Inflammatory macrophage (primary cell): Measurements from ENCODE around the gene KIFAP3.
A peak's percentile ranks its signal among the peaks of the same experiment; 100 is the strongest.
"Not testable (repeated sequence)": the region's sequence is repeated elsewhere in the genome, so short reads cannot be mapped to it uniquely, and the experiment has no call there.

Experiments
- DNase-seq, 2 donors: peaks; one replicate each; pipeline ENCODE4 v3.0.0-alpha.2; 2020 to 2022
- total RNA-seq, 18 experiments: gene quantifications; one replicate each; lab custom pipeline; 2026; ENCODE audit warnings: mixed read lengths in 6 of 18, inconsistent platforms in 2 of 18; lab: John Stamatoyannopoulos, UW

The KIFAP3 gene
- 6.8 to 20.8 (median 14.0) reads per million in 18 experiments for total RNA-seq

- peak; percentile 98 for DNase-seq
These were observed at the start of gene KIFAP3 for GRCh38 chr1:170074250-170075157. KIFAP3 (minus strand) TSS chr1:170074695; CDS start chr1:170074467, 228 bp downstream.

GRCh38 chr1:170122366-170122765 is 47.9 kb upstream of the KIFAP3 start:
- DNase-seq, result no peak

- no peak for DNase-seq
These were observed 40.4 kb upstream of the KIFAP3 start for GRCh38 chr1:170114906-170115305.

GRCh38 chr1:170113140-170113539 is 38.6 kb upstream of the KIFAP3 start:
- DNase-seq, result not testable (repeated sequence)

GRCh38 chr1:170097449-170097948 is 23.0 kb upstream of the KIFAP3 start:
- no peak for DNase-seq

- no peak for DNase-seq
These were observed 22.4 kb upstream of the KIFAP3 start for GRCh38 chr1:170096806-170097340.

GRCh38 chr1:170095976-170096748 is 21.7 kb upstream of the KIFAP3 start:
- DNase-seq, result no peak

- DNase-seq, result not testable (repeated sequence)
These were observed 20.5 kb upstream of the KIFAP3 start for GRCh38 chr1:170094697-170095616.

- DNase-seq, result no peak
These were observed 12.0 kb upstream of the KIFAP3 start for GRCh38 chr1:170086399-170087032.

- DNase-seq, result no peak
These were observed 10.6 kb upstream of the KIFAP3 start for GRCh38 chr1:170085091-170085490.

- DNase-seq, result no peak
These were observed 4.2 kb upstream of the KIFAP3 start for GRCh38 chr1:170078610-170079189.

GRCh38 chr1:170077926-170078325 is 3.4 kb upstream of the KIFAP3 start:
- DNase-seq, result no peak

- not testable (repeated sequence) for DNase-seq
These were observed 2.5 kb upstream of the KIFAP3 start for GRCh38 chr1:170076952-170077351.

GRCh38 chr1:170076199-170076598 is 1.7 kb upstream of the KIFAP3 start:
- DNase-seq, result no peak

GRCh38 chr1:170075186-170075585 is 691 bp upstream of the KIFAP3 start:
- no peak for DNase-seq

- no peak for DNase-seq
These were observed 624 bp downstream of the KIFAP3 start for GRCh38 chr1:170073893-170074249.

- no peak for DNase-seq
These were observed 3.1 kb downstream of the KIFAP3 start for GRCh38 chr1:170071378-170071777.

- DNase-seq, result no peak
These were observed 5.6 kb downstream of the KIFAP3 start for GRCh38 chr1:170068923-170069322.

- DNase-seq, result no peak
These were observed 7.2 kb downstream of the KIFAP3 start for GRCh38 chr1:170067253-170067819.

GRCh38 chr1:170064821-170065220 is 9.7 kb downstream of the KIFAP3 start:
- no peak for DNase-seq
